Large intestine (tissue), 3 donors: ENCODE results near the gene OCEL1. TPM values are rescaled to one million over a fixed set of nuclear protein-coding genes. Genes with fewer than 3 reads are reported as not detected.

Experiments
- DNase-seq, 2 donors: peaks; one replicate each; pipeline versions ENCODE4 v3.0.0 to v3.0.0-alpha.2; 2013
- H3K27ac ChIP-seq: one replicate; pipeline ENCODE4 v1.5.1; 2013; ENCODE audit warnings: low read length
- H3K27me3 ChIP-seq: 2 replicates; pipeline ENCODE4 v1.6.1; 2013; ENCODE audit warnings: low read length; ENCODE audit not compliant: control insufficient read depth, insufficient read depth
- H3K36me3 ChIP-seq: 2 replicates; pipeline ENCODE4 v1.6.1; 2013; ENCODE audit warnings: low read length; ENCODE audit not compliant: control insufficient read depth, insufficient read depth
- H3K4me1 ChIP-seq: one replicate; pipeline ENCODE4 v1.6.1; 2013; ENCODE audit warnings: low read length; ENCODE audit not compliant: control insufficient read depth, insufficient read depth
- H3K4me3 ChIP-seq: one replicate; pipeline ENCODE4 v1.5.1; 2013; ENCODE audit warnings: low read length
- H3K9me3 ChIP-seq: one replicate; pipeline ENCODE4 v1.6.1; 2013; ENCODE audit warnings: mild to moderate bottlenecking, low read depth, low read length, moderate library complexity; ENCODE audit not compliant: control insufficient read depth
- WGBS: methylation state at CpG from one replicate; pipeline ENCODE4 v1.1.5; 2013; ENCODE audit warnings: low lambda C conversion rate; ENCODE audit not compliant: insufficient coverage; 5-methylcytosine and 5-hydroxymethylcytosine counted together
- polyA plus RNA-seq: library from polyadenylated mRNA; unstranded; fragments of 120-200 nt; gene quantifications from one replicate; pipeline ENCODE4 v1.2.1, GENCODE V29; 2013

The OCEL1 gene
- polyA plus RNA-seq, 1 donor: 33.0 TPM

- peak in 1 of 2 donors; percentile 63 for DNase-seq
- Histone ChIP-seq H3K4me3 (peak overlapping the region; percentile 11), H3K9me3 (no peaks in the 10 kb centered on the region), H3K27ac (peak overlapping the region; percentile 78), H3K36me3 (peaks cover 29% of the 10 kb centered on the region), H3K4me1 (peaks cover 43% of the 10 kb centered on the region), H3K27me3 (no peaks in the 10 kb centered on the region)
- WGBS: 20% methylated on average over 2 of the region's 24 CpGs
Measured at GRCh38 chr19:17240062-17240752, 14.2 kb downstream of the OCEL1 start.

DNA sequence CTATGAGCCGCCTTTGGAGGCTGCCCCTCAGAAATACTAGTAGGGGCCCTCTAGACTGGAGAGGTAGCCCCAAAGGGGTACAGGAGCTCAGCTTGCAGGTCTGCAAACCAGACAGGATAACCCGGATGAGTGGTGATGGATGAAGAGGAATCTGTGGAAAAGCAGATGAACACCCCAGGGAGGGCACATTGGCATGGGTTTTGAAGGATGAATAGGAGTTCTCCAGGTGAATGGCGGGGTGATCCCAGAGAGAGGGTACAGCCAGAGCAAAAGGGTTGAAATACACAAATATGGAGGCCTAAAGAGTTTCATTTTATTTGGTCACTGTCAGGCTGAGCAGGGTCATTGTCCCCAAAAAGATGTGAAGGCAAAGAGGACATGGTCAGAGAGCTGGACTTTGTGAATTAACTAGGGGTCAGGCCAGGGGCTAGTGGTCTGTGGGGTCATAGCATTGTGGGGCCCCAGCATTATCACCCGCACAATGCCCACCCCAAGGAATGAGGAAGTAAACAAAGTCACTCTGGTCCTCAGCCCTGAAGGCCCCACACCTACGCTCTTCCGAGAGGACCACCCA is 14.9 kb downstream of the OCEL1 start:
- H3K27me3 ChIP-seq: no peaks in the 10 kb centered on the region
- peak overlapping the region; percentile 11 for H3K4me3 ChIP-seq
- peaks cover 42% of the 10 kb centered on the region for H3K4me1 ChIP-seq
- H3K9me3 ChIP-seq: no peaks in the 10 kb centered on the region
- H3K27ac ChIP-seq: peak overlapping the region; percentile 78
- WGBS: no CpG with 5 or more reads among the region's 6 CpGs
- H3K36me3 ChIP-seq: peaks cover 27% of the 10 kb centered on the region
- no peak for DNase-seq

- H3K4me3 ChIP-seq: peak overlapping the region; percentile 76
- DNase-seq: peak in 1 of 2 donors; percentile 18
- H3K27ac ChIP-seq: peak overlapping the region; percentile 81
- H3K9me3 ChIP-seq: no peaks in the 10 kb centered on the region
- WGBS: no CpG with 5 or more reads among the region's 8 CpGs
- peaks cover 23% of the 10 kb centered on the region for H3K36me3 ChIP-seq
- no peaks in the 10 kb centered on the region for H3K27me3 ChIP-seq
- peaks cover 47% of the 10 kb centered on the region for H3K4me1 ChIP-seq
Measured at GRCh38 chr19:17242431-17243208, 16.6 kb downstream of the OCEL1 start.

DNA sequence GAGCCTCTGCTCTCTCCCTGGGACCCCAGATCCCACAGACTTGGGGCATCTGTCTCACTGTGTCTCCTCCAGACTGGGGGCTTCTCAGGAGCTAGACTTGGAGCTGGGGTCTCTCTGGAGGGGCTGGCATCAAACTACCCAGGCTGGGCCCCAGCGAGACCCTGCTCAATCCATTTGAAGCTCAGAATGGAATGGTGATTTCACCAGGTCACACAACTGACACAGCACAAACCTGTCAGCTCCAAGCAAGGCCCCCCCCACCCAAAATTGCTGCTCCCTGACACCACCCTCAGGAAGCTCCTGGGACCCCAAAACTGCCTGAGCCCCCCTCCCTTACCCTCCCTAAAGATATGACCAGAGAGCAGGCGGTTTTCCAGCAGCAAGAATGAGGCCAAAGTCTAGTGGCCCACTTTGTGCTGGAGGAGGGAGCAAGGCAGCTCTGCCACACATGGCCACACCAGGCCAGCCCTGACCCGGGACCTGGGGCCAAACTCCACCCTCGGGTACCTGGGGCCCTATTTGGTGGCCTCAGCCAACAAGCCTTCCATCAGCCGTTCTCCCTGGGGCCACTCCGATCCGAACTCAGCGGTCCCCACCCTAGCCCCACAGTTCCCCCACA is 17.3 kb downstream of the OCEL1 start:
- Histone ChIP-seq H3K27me3 (no peaks in the 10 kb centered on the region), H3K9me3 (no peaks in the 10 kb centered on the region), H3K4me1 (peaks cover 54% of the 10 kb centered on the region), H3K36me3 (peaks cover 18% of the 10 kb centered on the region), H3K27ac (peak overlapping the region; percentile 81), H3K4me3 (peak overlapping the region; percentile 76)
- DNase-seq: peak in 1 of 2 donors; percentile 81
- no CpG with 5 or more reads among the region's 8 CpGs for WGBS

- DNase-seq: peak in 1 of 2 donors; percentile 65
- Histone ChIP-seq H3K27me3 (no peaks in the 10 kb centered on the region), H3K27ac (peak overlapping the region; percentile 81), H3K9me3 (no peaks in the 10 kb centered on the region), H3K36me3 (peaks cover 13% of the 10 kb centered on the region), H3K4me1 (peaks cover 60% of the 10 kb centered on the region), H3K4me3 (peak overlapping the region; percentile 76)
- no CpG with 5 or more reads among the region's 52 CpGs for WGBS
Measured at GRCh38 chr19:17243830-17244617, 18.0 kb downstream of the OCEL1 start.

GRCh38 chr19:17244618-17245534 is 18.9 kb downstream of the OCEL1 start:
- DNase-seq: peak in 1 of 2 donors; percentile 70
- peaks cover 11% of the 10 kb centered on the region for H3K36me3 ChIP-seq
- H3K4me3 ChIP-seq: peak overlapping the region; percentile 76
- no peaks in the 10 kb centered on the region for H3K9me3 ChIP-seq
- peak overlapping the region; percentile 81 for H3K27ac ChIP-seq
- WGBS: no CpG with 5 or more reads among the region's 100 CpGs
- H3K27me3 ChIP-seq: no peaks in the 10 kb centered on the region
- H3K4me1 ChIP-seq: peaks cover 59% of the 10 kb centered on the region

DNA sequence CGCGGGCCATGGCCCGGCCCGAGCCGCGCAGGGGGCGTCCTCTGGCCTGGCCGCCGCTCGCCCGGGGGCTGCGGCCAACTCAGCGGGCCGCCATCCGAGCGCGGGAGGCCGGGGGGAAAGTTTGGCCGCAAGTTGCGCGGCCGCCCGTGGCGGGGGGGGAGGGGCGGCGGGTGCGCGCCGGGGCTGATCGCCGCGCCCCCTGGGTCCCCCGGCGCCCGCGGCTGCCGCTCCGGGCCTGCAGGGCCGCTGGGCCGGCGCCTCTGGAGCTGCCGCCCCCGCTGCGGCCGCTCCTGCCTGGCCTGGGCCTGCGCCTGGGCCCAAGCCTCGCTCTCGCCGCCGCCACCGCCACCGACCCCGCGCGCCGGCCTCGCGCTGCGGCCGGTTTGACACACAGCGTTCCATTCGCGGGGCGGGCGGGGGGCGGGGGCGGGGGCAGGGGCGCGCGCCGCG is 19.5 kb downstream of the OCEL1 start, which contains the start of gene NR2F6:
NR2F6 (minus strand) TSS at position 385 of the 450 bp plus-strand sequence. CDS start 699 bp downstream, outside the sequence.
- Histone ChIP-seq H3K36me3 (peaks cover 7% of the 10 kb centered on the region), H3K4me3 (peak within 1 kb of the TSS; percentile 76), H3K4me1 (peaks cover 52% of the 10 kb centered on the region), H3K27ac (peak within 1 kb of the TSS; percentile 92), H3K27me3 (no peaks in the 10 kb centered on the region), H3K9me3 (no peaks in the 10 kb centered on the region)
- DNase-seq: peak in 1 of 2 donors; percentile 71
- no CpG with 5 or more reads among the region's 72 CpGs for WGBS

DNA sequence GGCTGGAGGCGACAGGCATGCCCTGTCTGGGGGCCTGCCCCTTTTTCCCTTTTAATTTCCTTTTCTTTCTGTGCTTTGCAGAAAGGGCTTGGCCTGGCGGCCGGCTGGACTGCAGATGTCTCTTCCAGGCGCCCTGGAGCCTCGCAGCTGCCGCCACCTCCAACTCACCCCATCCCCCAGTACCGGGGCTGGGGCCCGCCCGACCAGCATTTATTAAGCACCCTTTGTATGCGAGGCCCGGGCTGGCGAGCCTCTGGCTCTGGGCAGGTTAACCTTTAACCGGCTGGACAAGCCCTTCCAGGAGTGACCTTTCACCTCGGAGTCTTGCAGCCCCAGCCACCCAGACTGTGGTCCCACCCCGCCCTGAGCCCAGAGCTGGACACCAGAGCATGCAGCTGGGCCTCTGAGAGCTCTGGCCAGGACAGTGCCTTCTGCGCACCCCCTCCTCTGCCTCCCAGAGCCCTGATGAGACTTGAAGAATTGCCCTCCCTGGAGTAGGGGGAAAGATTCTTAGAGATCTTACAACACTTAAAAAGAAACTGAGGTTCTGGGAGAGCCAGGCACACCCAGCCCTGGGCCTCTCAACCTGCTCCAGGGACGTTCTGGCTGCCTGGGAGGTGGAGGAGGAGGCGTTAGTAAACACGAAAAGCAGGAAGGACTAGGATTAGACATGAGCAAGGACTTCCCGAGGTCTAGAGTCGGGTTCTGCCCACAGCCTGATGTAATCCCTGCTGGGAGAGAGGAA is 20.8 kb downstream of the OCEL1 start:
- no peaks in the 10 kb centered on the region for H3K9me3 ChIP-seq
- peak overlapping the region; percentile 53 for H3K4me3 ChIP-seq
- peaks cover 41% of the 10 kb centered on the region for H3K4me1 ChIP-seq
- H3K36me3 ChIP-seq: no peaks in the 10 kb centered on the region
- 17% methylated on average over 3 of the region's 21 CpGs for WGBS
- no peaks in the 10 kb centered on the region for H3K27me3 ChIP-seq
- no peak for DNase-seq
- peak overlapping the region; percentile 92 for H3K27ac ChIP-seq
